K562 (cell line): Measurements from ENCODE around the gene ELAVL3. TPM values are rescaled to one million over a fixed set of nuclear protein-coding genes. Genes with fewer than 3 reads are reported as not detected.

Experiments
- FIP1L1 ChIP-seq: fragments of 200-400 bp; formaldehyde crosslinking; IDR thresholded peaks from 2 replicates; pipeline ENCODE4 v1.6.1; 2018; ENCODE audit warnings: mild to moderate bottlenecking, low read depth, low read length; ENCODE audit not compliant: poor library complexity, severe bottlenecking
- HOMEZ ChIP-seq: fragments of 250-450 bp; sonication (Bioruptor Pico); IDR thresholded peaks from 2 replicates; pipeline ENCODE4 v1.4.0; 2020; ENCODE audit warnings: mild to moderate bottlenecking, moderate library complexity
- MTF1 ChIP-seq: fragments of 250-450 bp; sonication (Bioruptor Pico); IDR thresholded peaks from 2 replicates; pipeline ENCODE4 v1.9.0; 2021; ENCODE audit warnings: moderate library complexity, mild to moderate bottlenecking, inconsistent platforms, borderline replicate concordance
- TEAD4 ChIP-seq, 2 experiments: sonication (generic) in 1 of 2; formaldehyde crosslinking in 1 of 2; IDR thresholded peaks; 2 replicates each; pipeline versions ENCODE4 v1.6.1 to v1.8.0; 2012 to 2022; ENCODE audit warnings: borderline replicate concordance in 1 of 2, inconsistent platforms in 1 of 2, low read length in 1 of 2, mild to moderate bottlenecking in 1 of 2, missing genetic modification reagents in 1 of 2
- TRIM25 ChIP-seq: fragments of 450-650 bp; IDR thresholded peaks from 2 replicates; pipeline ENCODE4 v1.7.0; 2016; ENCODE audit warnings: borderline replicate concordance
- ZNF217 ChIP-seq: sonication (generic); formaldehyde crosslinking; IDR thresholded peaks from 2 replicates; pipeline ENCODE4 v1.8.0; 2022; ENCODE audit warnings: mild to moderate bottlenecking, missing genetic modification reagents
- polyA plus RNA-seq, 8 experiments: library from polyadenylated mRNA; depleted of rRNA in 4 of 8; stranded (reverse) in 5 of 8; unstranded in 3 of 8; fragments of >200 nt; fragmentation: Nextera tagmentation in 2 of 8; fragmentation: Illumina TruSeq in 1 of 8; extraction: Ambion mirVana in 2 of 8; extraction: Trizol in 1 of 8; gene quantifications; 2 replicates each; pipeline versions ENCODE4 v1.2.1 to v1.2.3, GENCODE V29; 2011 to 2014; ENCODE audit warnings: inconsistent platforms in 1 of 8, missing spikeins in 1 of 8
- total RNA-seq, 7 experiments: library from RNA; depleted of rRNA in 6 of 7; stranded (reverse); fragments of >200 nt in 6 of 7; fragmentation: Illumina TruSeq in 2 of 7; extraction: Trizol in 2 of 7; gene quantifications; 2 replicates each; pipeline versions ENCODE4 v1.2.1 to v1.2.3, GENCODE V29; 2011 to 2021; ENCODE audit warnings: low replicate concordance in 1 of 7
- TF ChIP-seq, protein P1 (sequence below): fragments of 450-650 bp; IDR thresholded peaks from 2 replicates; pipeline ENCODE4 v1.6.1; 2018; ENCODE audit warnings: mild to moderate bottlenecking, low read depth; ENCODE audit not compliant: partially characterized antibody
- TF ChIP-seq, protein P2 (sequence below): sonication (generic); formaldehyde crosslinking; IDR thresholded peaks from 2 replicates; pipeline ENCODE4 v1.8.0; 2023; ENCODE audit warnings: mild to moderate bottlenecking, missing genetic modification reagents
- TF ChIP-seq, protein P3 (sequence below): sonication (generic); formaldehyde crosslinking; IDR thresholded peaks from 2 replicates; pipeline ENCODE4 v1.8.0; 2022; ENCODE audit warnings: mild to moderate bottlenecking, missing genetic modification reagents, borderline replicate concordance

The ELAVL3 gene
- total and polyA plus RNA-seq, 9 of the 15 experiments (the other 6 are each of a cell fraction or from before 2014, with no cell fraction given), result not detected

DNA sequence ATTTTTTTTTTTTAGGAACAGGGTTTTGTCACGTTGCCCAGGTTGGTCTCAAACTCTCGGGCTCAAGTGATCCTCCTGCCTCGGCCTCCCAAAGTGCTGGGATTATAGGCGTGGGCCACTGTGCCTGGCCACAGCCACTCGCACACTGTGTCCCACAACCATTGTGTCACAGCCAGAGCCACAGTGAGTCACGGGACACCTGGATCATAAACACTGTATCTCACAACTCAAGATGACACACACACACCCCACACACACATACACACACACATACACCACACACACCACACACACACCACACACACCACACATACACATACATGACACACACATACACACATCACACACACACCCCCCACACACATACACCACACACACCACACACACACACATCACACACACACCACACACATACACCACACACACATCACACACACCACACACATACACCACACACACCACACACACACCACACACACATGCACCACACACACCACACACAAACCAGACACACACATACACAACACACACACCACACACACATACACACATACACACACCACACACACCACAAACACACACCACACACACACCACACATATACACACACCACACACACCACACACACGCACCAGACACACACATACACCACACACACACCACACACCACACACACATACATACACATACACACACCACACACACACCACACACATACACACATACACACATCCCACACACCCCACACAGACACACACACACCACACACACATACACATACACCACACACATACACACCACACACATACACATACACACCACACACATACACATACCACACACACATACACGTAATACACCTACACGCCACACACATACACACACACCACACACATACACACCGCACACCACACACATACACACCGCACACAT is 16.2 kb downstream of the ELAVL3 start (continued):
- TF ChIP-seq HOMEZ, result no peak
- TF ChIP-seq FIP1L1, result no peak
- TF ChIP-seq MTF1 (CRISPR knock-in tag), result no peak
- TF ChIP-seq, protein P1, sequence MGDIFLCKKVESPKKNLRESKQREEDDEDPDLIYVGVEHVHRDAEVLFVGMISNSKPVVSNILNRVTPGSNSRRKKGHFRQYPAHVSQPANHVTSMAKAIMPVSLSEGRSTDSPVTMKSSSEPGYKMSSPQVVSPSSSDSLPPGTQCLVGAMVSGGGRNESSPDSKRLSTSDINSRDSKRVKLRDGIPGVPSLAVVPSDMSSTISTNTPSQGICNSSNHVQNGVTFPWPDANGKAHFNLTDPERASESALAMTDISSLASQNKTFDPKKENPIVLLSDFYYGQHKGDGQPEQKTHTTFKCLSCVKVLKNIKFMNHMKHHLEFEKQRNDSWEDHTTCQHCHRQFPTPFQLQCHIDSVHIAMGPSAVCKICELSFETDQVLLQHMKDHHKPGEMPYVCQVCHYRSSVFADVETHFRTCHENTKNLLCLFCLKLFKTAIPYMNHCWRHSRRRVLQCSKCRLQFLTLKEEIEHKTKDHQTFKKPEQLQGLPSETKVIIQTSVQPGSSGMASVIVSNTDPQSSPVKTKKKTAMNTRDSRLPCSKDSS, result peak; percentile 43
- TF ChIP-seq TRIM25, result peak; percentile 24; the same call in 1 of the 2 replicates
- TF ChIP-seq, protein P2, sequence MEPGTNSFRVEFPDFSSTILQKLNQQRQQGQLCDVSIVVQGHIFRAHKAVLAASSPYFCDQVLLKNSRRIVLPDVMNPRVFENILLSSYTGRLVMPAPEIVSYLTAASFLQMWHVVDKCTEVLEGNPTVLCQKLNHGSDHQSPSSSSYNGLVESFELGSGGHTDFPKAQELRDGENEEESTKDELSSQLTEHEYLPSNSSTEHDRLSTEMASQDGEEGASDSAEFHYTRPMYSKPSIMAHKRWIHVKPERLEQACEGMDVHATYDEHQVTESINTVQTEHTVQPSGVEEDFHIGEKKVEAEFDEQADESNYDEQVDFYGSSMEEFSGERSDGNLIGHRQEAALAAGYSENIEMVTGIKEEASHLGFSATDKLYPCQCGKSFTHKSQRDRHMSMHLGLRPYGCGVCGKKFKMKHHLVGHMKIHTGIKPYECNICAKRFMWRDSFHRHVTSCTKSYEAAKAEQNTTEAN (CRISPR knock-in tag), result no peak
- TF ChIP-seq TEAD4 (IDR thresholded peaks at IDR 0.05; ENCODE audit: low read length), result no peak
- 0 out of 2 replicates have a peak, but pooled peaks have one; percentile 4 for TF ChIP-seq TEAD4 (CRISPR knock-in tag; IDR thresholded peaks at IDR 0.05; ENCODE audit: borderline replicate concordance)
- TF ChIP-seq ZNF217 (CRISPR knock-in tag), result no peak
- TF ChIP-seq, protein P3, sequence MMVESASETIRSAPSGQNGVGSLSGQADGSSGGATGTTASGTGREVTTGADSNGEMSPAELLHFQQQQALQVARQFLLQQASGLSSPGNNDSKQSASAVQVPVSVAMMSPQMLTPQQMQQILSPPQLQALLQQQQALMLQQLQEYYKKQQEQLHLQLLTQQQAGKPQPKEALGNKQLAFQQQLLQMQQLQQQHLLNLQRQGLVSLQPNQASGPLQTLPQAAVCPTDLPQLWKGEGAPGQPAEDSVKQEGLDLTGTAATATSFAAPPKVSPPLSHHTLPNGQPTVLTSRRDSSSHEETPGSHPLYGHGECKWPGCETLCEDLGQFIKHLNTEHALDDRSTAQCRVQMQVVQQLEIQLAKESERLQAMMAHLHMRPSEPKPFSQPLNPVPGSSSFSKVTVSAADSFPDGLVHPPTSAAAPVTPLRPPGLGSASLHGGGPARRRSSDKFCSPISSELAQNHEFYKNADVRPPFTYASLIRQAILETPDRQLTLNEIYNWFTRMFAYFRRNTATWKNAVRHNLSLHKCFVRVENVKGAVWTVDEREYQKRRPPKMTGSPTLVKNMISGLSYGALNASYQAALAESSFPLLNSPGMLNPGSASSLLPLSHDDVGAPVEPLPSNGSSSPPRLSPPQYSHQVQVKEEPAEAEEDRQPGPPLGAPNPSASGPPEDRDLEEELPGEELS (CRISPR knock-in tag), result no peak
